Fibroblast of the aortic adventitia (primary cell): ENCODE measurements around the gene TERT. TPM values are rescaled to one million over a fixed set of nuclear protein-coding genes. Genes with fewer than 3 reads are reported as not detected.

ENCODE experiments used
- DNase-seq: peaks from one replicate; pipeline ENCODE4 v3.0.0-alpha.2; 2010; ENCODE audit warnings: low read depth
- H3K4me3 ChIP-seq: 2 replicates; pipeline ENCODE4 v1.5.1; 2011; ENCODE audit warnings: low read depth, mild to moderate bottlenecking, control low read depth, low read length, moderate library complexity
- CTCF ChIP-seq: IDR thresholded peaks from 2 replicates; pipeline ENCODE4 v1.5.1; 2011; ENCODE audit warnings: mild to moderate bottlenecking, low read length, control low read depth, inconsistent platforms; ENCODE audit not compliant: insufficient read depth
- total RNA-seq: library from RNA; depleted of rRNA; stranded (reverse); fragments of >200 nt; gene quantifications from 2 replicates; pipeline ENCODE4 v1.2.3, GENCODE V29; 2012; ENCODE audit warnings: low replicate concordance

Gene TERT
- total RNA-seq, 1 donor: not detected

DNA sequence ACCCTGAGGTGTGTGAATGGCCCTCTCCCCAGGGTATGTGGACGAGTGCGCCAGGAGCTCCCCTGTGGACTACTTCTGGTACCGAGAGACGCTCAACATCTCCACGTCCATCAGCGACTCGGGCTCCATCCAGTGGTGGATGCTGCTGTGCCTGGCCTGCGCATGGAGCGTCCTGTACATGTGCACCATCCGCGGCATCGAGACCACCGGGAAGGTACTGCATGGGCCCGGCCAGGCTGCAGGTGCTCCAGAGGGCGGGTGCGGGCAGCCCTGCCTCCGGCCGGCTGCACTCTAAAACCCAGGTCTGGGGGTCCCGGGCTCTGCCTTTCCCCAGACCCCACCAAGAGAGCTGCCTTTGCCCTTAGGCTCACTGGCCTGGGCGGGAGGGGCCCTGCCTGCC, 82.6 kb downstream of the TERT start:
- no peak for TF ChIP-seq CTCF
- H3K4me3 ChIP-seq: no peak overlapping the region
- no peak for DNase-seq

DNA sequence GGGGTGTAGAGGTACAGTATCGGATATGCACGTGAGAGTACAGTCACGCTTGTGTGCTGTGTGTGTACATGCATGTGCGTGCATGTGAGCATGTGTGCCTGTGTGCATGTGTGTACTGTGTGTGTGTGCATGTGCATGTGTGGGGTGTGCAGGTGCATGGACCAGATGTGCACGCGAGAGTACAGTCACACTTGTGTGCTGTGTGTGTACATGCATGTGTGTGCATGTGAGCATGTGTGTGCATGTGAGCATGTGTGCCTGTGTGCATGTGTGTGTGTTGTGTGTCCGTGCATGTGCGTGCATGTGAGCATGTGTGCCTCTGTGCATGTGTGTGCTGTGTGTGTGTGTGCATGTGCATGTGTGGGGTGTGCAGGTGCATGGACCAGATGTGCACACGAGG, 83.2 kb downstream of the TERT start:
- H3K4me3 ChIP-seq: no peak overlapping the region
- TF ChIP-seq CTCF: no peak
- DNase-seq: no peak

DNA sequence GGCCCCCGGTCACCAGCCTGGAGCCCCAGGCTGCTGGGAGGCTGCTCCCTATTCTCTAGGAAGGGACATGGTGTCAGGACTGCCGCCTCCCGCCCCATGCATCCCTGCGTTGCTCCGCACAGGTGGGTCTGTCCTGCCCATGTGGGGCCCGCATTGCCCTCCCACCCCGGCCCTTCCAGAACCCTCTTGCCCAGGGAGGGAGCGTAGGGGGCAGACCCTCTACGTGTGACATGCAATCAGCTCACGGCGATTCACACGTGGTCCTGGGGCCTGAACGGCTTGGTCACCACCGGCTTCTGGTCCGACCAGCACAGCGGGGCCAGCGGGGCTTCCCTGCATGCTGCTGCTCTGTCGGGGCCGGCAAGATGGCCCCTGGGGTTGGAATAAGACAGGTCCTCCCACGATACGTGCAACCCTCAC, 84.0 kb downstream of the TERT start:
- no peak for DNase-seq
- TF ChIP-seq CTCF: no peak
- no peak overlapping the region for H3K4me3 ChIP-seq

DNA sequence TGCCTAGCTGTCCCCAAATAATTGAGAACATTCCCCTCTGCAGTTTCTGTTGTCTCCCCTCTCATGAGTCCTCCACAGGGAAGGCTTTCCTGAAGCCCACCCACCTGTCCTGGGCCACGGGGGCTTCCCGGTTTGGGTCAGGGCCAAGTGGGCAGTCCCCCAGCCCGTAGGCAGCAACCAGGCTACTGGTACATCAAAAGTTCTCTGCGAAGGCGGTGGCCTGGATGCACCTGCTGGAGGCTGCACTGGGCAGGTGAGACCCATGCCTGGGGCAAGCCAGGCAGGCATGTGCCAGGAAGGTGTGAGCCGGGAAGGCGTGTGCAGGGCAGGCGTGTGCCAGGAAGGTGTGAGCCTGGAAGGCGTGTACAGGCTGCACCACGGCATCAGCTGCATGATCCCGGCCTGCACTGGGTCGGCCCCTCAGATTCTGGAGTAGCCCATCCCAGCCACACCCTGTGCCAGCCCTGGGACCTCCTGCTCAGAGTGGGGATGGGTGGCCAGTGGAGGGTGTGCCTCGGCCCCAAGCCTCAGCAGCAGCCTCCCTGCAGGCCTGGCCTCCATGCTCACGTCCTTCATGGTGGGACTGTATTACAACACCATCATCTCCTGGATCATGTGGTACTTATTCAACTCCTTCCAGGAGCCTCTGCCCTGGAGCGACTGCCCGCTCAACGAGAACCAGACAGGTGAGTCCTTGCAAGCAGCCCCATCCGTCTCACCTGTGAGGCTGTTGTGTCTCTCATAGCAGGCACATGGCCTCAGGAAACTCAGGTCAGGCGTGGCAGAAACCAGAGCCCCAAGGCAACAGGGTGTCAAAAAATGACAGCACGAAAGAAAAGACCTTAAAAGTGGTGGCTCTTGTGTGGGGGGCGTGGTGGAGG, 84.7 kb downstream of the TERT start:
- H3K4me3 ChIP-seq: no peak overlapping the region
- no peak for TF ChIP-seq CTCF
- no peak for DNase-seq

- H3K4me3 ChIP-seq: no peak overlapping the region
- TF ChIP-seq CTCF: no peak
- DNase-seq: no peak
Measured at GRCh38 chr5:1209489-1209852, 85.4 kb downstream of the TERT start.

- peak; percentile 20 for DNase-seq
- TF ChIP-seq CTCF: peak; percentile 58
- H3K4me3 ChIP-seq: no peak overlapping the region
Measured at GRCh38 chr5:1208743-1209488, 86.0 kb downstream of the TERT start.
